Upper lobe of right lung (tissue), 1 donor: Measurements from ENCODE around the gene SLCO3A1. TPM values are rescaled to one million over a fixed set of nuclear protein-coding genes. Genes with fewer than 3 reads are reported as not detected.
A peak's percentile ranks its signal among the peaks of the same experiment; 100 is the strongest.

ENCODE experiments used
- ATAC-seq: fragments of 200-7000 bp; cut with Tn5 transposase; one replicate; pipeline ENCODE4 v1.9.1; 2020; ENCODE audit warnings: mild to moderate bottlenecking, moderate library complexity
- DNase-seq: peaks from one replicate; pipeline ENCODE4 v3.0.0-alpha.2; 2020
- H3K27ac ChIP-seq: fragments of 200-600 bp; one replicate; pipeline ENCODE4 v1.8.0; 2022
- H3K27me3 ChIP-seq: fragments of 200-600 bp; one replicate; pipeline ENCODE4 v1.8.0; 2022; ENCODE audit warnings: mild to moderate bottlenecking
- H3K36me3 ChIP-seq: fragments of 200-600 bp; one replicate; pipeline ENCODE4 v1.8.0; 2022
- H3K4me1 ChIP-seq: fragments of 200-600 bp; one replicate; pipeline ENCODE4 v1.8.0; 2022
- H3K4me3 ChIP-seq: fragments of 200-600 bp; one replicate; pipeline ENCODE4 v1.8.0; 2022; ENCODE audit warnings: mild to moderate bottlenecking
- H3K9me3 ChIP-seq: fragments of 200-600 bp; one replicate; pipeline ENCODE4 v1.8.0; 2022
- intact Hi-C: fragments of 100-400 bp; cut with DNase I; formaldehyde crosslinking; loops from one replicate; pipeline ENCODE4 v1.11.0; 2022
- total RNA-seq: library from RNA; stranded (reverse); fragmentation: NEBNext Ultra II Directional; extraction: Animal tissue kit (Norgen Biotek cat#: 25700); gene quantifications from one replicate; pipeline ENCODE4 v1.2.1, GENCODE V29; 2021
- TF ChIP-seq, protein P1 (sequence below): fragments of 200-600 bp; IDR thresholded peaks from one replicate; pipeline ENCODE4 v1.8.0; 2022; ENCODE audit warnings: antibody characterized with exemption
- donor health status: DM: no; HTN: yes; CAD: no; lungs with severe emphysema.

The SLCO3A1 gene
- total RNA-seq, 1 donor from 2014 or later, result 50.6 TPM

- Histone ChIP-seq H3K27me3 (no peaks in the 10 kb centered on the region), H3K36me3 (no peaks in the 10 kb centered on the region), H3K4me1 (peaks cover 20% of the 10 kb centered on the region), H3K4me3 (no peak overlapping the region), H3K9me3 (no peaks in the 10 kb centered on the region), H3K27ac (no peak overlapping the region)
- TF ChIP-seq, protein P1, sequence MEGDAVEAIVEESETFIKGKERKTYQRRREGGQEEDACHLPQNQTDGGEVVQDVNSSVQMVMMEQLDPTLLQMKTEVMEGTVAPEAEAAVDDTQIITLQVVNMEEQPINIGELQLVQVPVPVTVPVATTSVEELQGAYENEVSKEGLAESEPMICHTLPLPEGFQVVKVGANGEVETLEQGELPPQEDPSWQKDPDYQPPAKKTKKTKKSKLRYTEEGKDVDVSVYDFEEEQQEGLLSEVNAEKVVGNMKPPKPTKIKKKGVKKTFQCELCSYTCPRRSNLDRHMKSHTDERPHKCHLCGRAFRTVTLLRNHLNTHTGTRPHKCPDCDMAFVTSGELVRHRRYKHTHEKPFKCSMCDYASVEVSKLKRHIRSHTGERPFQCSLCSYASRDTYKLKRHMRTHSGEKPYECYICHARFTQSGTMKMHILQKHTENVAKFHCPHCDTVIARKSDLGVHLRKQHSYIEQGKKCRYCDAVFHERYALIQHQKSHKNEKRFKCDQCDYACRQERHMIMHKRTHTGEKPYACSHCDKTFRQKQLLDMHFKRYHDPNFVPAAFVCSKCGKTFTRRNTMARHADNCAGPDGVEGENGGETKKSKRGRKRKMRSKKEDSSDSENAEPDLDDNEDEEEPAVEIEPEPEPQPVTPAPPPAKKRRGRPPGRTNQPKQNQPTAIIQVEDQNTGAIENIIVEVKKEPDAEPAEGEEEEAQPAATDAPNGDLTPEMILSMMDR, result peak; percentile 11
- intact Hi-C loops, result no loop called here
- DNase-seq (no peak), ATAC-seq (no peak)
These were observed 115.1 kb downstream of the SLCO3A1 start for GRCh38 chr15:91968610-91969009.

DNA sequence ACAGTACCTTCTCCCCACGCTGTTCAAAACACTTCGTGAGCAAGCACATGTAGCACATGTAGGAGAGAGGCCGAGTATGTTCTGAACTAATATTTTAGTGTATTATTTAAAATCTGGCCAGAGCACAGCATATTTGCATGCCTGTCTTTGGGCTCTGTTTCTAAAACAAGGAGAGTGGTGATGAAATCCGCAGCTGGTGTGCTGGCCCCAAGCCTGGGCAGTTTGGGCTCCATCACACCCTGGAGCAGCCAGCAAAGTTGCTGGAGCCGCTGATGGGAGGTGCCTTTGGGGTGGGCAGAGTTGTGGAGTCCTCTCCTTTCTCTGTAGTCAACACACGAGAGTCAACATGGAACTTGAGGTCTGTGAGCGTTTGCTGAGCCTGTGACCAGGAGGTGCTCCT lies 116.6 kb downstream of the SLCO3A1 start:
- Histone ChIP-seq H3K9me3 (no peaks in the 10 kb centered on the region), H3K4me3 (no peak overlapping the region), H3K27me3 (no peaks in the 10 kb centered on the region), H3K4me1 (peaks cover 30% of the 10 kb centered on the region), H3K36me3 (no peaks in the 10 kb centered on the region), H3K27ac (peak overlapping the region; percentile 18)
- TF ChIP-seq, protein P1, result no peak
- ATAC-seq (peak; percentile 41), DNase-seq (no peak)
- intact Hi-C loops, result no loop called here

DNA sequence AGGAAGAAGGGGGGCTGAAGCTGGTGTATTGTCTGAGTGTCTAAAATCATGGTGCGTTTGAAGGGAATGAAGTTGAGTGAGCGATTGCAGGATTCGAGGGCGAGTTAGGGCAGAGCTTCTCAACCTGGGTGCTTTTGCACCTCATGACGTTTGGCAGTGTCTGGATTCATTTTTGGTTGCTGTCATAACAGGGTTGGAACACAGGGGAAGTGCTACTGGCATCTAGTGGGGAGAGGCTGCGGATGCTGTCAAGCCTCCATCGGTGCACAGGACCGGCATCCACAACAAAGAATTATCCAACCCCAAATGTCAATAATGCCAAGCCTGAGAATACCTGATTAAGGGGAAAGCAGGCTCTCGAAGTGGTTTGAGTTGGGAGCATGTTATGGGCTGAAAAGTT lies 120.0 kb downstream of the SLCO3A1 start:
- no peak for DNase-seq
- TF ChIP-seq, protein P1, result peak; percentile 18
- no peak overlapping the region for H3K27ac ChIP-seq
- H3K4me3 ChIP-seq, result no peak overlapping the region
- H3K27me3 ChIP-seq, result no peaks in the 10 kb centered on the region
- peak; percentile 23 for ATAC-seq
- intact Hi-C loops, result no loop called here
- H3K9me3 ChIP-seq, result no peaks in the 10 kb centered on the region
- H3K36me3 ChIP-seq, result no peaks in the 10 kb centered on the region
- H3K4me1 ChIP-seq, result peaks cover 22% of the 10 kb centered on the region

- intact Hi-C loops, result no loop called here
- Histone ChIP-seq H3K36me3 (no peaks in the 10 kb centered on the region), H3K27ac (no peak overlapping the region)
These were observed 120.8 kb downstream of the SLCO3A1 start for GRCh38 chr15:91974321-91974720.

GRCh38 chr15:91975241-91975978 lies 121.9 kb downstream of the SLCO3A1 start:
- no peaks in the 10 kb centered on the region for H3K36me3 ChIP-seq
- intact Hi-C loops, result no loop called here
- no peak for DNase-seq
- H3K4me3 ChIP-seq, result no peak overlapping the region
- no peaks in the 10 kb centered on the region for H3K27me3 ChIP-seq
- H3K9me3 ChIP-seq, result no peaks in the 10 kb centered on the region
- peaks cover 13% of the 10 kb centered on the region for H3K4me1 ChIP-seq
- TF ChIP-seq, protein P1, result no peak
- no peak overlapping the region for H3K27ac ChIP-seq
- peak; percentile 39 for ATAC-seq

More at GRCh38 chr15:91974321-91974720, 120.8 kb downstream of the SLCO3A1 start:
- Histone ChIP-seq H3K4me3 (no peak overlapping the region), H3K9me3 (no peaks in the 10 kb centered on the region), H3K27me3 (no peaks in the 10 kb centered on the region), H3K4me1 (peaks cover 22% of the 10 kb centered on the region)
- ATAC-seq, result peak; percentile 67
- TF ChIP-seq, protein P1, result no peak
- no peak for DNase-seq
